ENCODE results near the gene MPO.

- TF ChIP-seq CTCF (IDR thresholded peaks at IDR 0.05) (no peak), EZH2 (IDR thresholded peaks at IDR 0.05; ENCODE audit: borderline replicate concordance, insufficient read depth, low read depth, low read length, poor library complexity, severe bottlenecking) (no peak)
These were observed 11.8 kb downstream of the MPO start for GRCh38 chr17:58268774-58269556.
